EH (cell line): ENCODE data around the gene TMSB4X.
"Not testable (repeated sequence)": the region's sequence is repeated elsewhere in the genome, so short reads cannot be mapped to it uniquely, and the experiment has no call there.

Source experiments
- DNase-seq: peaks from one replicate; pipeline ENCODE4 v3.0.0-alpha.2; 2015; ENCODE audit warnings: low read depth

The TMSB4X gene

GRCh38 chrX:12974796-12975669 is at the start of gene TMSB4X:
TMSB4X (plus strand) TSS chrX:12975110.
- peak; percentile 84 for DNase-seq

GRCh38 chrX:12929701-12930100 is 45.2 kb upstream of the TMSB4X start:
- DNase-seq, result no peak

DNA sequence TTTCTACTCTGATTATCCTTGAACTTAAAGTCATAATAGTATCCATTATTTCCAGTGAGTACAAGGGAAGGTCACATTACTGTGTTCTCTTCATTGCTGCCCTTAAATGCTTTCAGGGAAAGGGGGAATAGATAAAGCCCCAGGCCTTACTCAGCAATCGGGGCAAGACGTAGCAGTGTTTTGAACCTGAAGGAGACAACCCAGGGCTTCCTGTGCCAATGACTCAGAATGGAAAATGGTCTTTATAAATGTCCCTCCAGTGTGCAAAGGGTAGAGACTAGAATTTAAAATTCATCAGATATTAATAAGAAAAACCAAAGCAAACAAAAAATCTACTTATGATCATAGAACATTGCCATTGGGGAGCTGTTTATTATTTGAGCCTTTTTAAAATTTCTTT is 44.8 kb upstream of the TMSB4X start:
- no peak for DNase-seq

- no peak for DNase-seq
Measured at GRCh38 chrX:12932244-12932643, 42.7 kb upstream of the TMSB4X start.

GRCh38 chrX:12934850-12935249 is 40.1 kb upstream of the TMSB4X start:
- DNase-seq, result no peak

- DNase-seq, result no peak
Measured at GRCh38 chrX:12936947-12937346, 38.0 kb upstream of the TMSB4X start.

GRCh38 chrX:12940471-12940870 is 34.4 kb upstream of the TMSB4X start:
- DNase-seq, result not testable (repeated sequence)

GRCh38 chrX:12943592-12943991 is 31.3 kb upstream of the TMSB4X start:
- DNase-seq, result not testable (repeated sequence)

DNA sequence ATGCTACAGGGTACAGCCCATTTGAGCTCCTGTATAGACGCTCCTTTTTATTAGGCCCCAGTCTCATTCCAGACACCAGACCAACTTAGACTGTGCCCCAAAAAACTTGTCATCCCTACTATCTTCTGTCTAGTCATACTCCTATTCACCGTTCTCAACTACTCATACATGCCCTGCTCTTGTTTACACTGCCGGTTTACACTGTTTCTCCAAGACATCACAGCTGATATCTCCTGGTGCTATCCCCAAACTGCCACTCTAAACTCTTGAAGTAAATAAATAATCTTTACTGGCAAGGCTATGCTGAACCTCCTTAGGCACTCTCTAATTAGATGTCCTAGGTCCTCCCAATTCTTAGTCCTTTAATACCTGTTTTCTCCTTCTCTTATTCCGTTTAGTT is 30.5 kb upstream of the TMSB4X start:
- not testable (repeated sequence) for DNase-seq

- DNase-seq, result no peak
Measured at GRCh38 chrX:12945494-12945893, 29.4 kb upstream of the TMSB4X start.

DNA sequence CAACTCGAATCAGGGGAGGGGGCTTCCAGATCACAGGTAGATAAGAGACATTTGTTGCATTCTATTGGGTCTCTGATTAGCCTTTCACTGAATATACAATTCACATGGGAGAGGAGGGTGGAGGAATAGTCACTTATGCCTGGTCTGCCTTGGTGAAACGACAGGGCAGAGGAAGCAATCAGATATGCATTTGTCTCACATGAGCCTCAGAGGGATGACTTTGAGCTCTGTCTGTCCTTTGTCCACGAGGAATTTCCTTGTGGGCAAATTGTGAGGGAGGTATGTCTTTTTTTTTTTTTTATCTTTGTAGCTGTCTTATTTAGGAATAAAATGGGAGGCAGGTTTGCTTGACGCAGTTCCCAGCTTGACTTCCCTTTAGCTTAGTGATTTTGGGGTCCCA is 28.5 kb upstream of the TMSB4X start:
- no peak for DNase-seq

DNA sequence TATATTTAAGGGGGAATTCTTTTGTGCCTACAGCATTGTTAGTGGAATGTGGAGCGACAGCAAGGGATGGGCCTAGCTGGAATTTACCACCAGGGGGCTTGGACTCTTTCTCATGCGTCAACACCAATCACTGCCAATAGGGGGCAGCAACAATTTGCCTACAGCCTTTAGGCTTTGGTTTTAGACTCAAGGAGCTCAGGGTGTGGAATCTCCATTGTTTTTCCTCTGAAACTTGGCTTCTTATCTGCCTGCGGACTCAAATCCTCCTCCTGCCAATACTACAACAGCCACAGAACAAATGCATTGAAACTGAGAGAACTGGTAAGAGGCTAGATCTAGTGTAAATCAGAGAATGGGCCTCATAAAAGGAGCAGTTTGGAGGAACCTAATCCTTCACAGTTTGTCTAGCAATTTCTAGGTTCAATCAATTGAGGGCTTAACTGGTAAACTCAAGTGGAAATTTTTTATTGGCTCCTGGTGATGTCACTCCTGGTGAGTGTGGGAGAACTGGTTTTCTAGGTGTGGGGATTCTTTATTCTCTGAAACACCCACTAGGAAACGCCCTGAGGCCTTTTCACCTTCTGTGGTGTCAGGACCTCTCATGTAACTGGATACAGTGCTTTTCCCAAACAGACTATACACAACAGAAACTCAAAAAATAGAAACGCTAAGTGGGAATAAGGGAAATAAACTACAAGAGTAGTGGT is 27.9 kb upstream of the TMSB4X start:
- DNase-seq, result peak; percentile 84

- no peak for DNase-seq
Measured at GRCh38 chrX:12947545-12948235, 27.2 kb upstream of the TMSB4X start.

DNA sequence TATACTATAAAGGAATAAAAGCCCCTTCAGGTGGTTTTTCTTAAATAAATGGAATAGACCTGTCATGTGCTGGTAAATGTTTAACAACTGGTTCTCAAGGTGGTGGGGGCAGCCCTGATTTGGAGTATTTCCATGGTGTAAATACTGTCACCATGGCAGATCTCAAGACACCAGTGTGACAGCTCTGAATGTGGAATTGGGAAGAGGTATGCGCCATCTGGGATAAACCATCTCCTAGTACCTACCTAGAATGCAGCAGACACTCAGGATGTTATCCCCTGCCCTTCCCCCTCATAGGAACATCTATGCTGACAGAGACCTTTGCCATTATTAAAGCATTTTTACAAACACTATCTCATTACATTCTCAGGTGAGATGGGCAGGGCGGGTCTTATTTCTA is 26.4 kb upstream of the TMSB4X start:
- DNase-seq, result no peak

GRCh38 chrX:12949205-12949926 is 25.5 kb upstream of the TMSB4X start:
- peak; percentile 85 for DNase-seq

- DNase-seq, result peak; percentile 85
Measured at GRCh38 chrX:12949927-12950656, 24.8 kb upstream of the TMSB4X start.

DNA sequence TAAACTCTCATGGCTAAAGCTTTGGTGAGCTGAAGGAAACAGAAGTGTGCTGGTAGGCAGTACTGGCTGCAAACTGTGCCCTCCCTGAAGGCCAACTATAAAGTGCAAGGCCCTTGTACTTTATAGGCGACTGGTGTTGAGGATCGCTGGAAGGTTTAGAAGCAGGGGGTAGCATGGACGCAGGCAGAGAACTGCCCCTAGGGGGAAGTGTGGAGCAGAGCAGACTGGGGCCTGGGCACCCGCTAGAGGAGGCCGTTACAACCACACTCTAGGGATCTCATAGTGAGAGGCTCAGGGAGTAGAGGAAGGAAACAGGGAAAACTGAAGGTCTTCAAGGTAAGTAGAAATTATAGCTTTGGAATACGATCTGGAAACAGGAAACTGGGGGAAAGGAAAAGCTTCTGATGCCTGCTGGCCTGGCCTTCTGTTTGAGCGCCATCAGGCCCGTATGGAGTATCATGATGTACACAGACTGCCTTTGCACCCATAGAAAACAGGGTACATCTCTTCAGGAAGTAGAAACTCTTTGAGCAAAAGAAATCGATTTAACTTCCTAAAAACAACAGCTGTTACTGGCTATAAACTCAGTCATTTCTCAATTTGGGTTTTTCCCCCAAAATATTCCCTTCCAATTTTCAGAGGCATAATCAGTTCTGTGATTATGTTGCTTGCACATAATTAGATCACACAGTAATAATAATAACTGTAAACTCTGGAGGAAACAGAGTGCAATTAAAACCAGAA is 23.9 kb upstream of the TMSB4X start:
- no peak for DNase-seq

- DNase-seq, result no peak
Measured at GRCh38 chrX:12951595-12951975, 23.3 kb upstream of the TMSB4X start.

GRCh38 chrX:12953420-12953819 is 21.5 kb upstream of the TMSB4X start:
- no peak for DNase-seq

DNA sequence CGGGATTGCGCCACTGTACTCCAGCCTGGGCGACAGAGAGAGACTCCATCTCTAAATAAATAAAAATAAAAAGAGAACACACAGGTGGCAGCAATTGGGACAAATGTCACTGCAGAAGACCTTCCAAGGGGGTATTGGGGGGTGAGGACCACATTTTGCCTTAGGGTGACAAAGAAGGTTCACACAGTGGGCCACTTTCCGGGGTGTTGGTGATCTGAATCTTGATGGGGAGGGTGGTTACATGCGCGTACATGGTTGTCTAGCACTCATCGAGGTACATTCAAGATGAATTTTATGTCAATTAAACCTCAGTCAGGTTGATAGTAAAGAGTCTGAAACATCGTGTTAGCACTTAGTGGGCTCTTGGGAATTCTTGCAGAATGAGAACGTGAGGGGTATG is 20.5 kb upstream of the TMSB4X start:
- no peak for DNase-seq

GRCh38 chrX:12954981-12955380 is 19.9 kb upstream of the TMSB4X start:
- no peak for DNase-seq
